ENCODE data around the gene TTC33. TPM values are rescaled to one million over a fixed set of nuclear protein-coding genes. Genes with fewer than 3 reads are reported as not detected.

The TTC33 gene
- total RNA-seq, 2 donors from 2014 or later = 13.5 to 19.3 TPM

DNA sequence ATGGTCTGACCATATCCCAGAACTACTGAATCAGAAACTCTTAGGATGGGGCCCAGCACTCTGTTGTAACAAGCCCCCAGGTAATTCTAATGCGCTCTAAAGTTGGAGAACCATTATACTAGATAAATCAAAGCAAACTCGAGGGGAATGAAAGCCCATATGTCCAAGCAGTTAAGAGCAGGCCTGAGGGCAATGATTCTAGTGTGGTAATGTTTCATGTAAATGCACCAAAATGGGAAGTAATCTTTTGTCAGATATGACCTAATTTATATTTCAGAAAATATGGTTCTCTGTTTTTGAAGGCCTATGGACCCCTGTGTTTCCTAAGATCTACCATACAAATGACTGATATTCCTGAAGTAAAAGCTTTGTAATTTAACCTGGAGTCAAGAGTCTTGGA lies 184.0 kb downstream of the TTC33 start:
- H3K36me3 Mint-ChIP-seq (ENCODE audit: low read depth) = no peaks in the 10 kb centered on the region
- Histone ChIP-seq H3K4me1 (ENCODE audit: control insufficient read depth, insufficient read depth, low read length) (no peaks in the 10 kb centered on the region), H3K27me3 (ENCODE audit: control insufficient read depth, insufficient read depth, low read length, poor library complexity, severe bottlenecking) (no peaks in the 10 kb centered on the region), H3K4me3 (ENCODE audit: low read length) (no peak overlapping the region), H3K9me3 (ENCODE audit: control insufficient read depth, low read length) (no peaks in the 10 kb centered on the region), H3K27ac (ENCODE audit: low read depth, low read length) (no peak overlapping the region), H3K9ac (ENCODE audit: extremely low read depth, low read length, poor library complexity, severe bottlenecking) (no peak overlapping the region), H3K36me3 (ENCODE audit: control insufficient read depth, insufficient read depth, low read length) (no peaks in the 10 kb centered on the region)
- H3K27ac Mint-ChIP-seq = no peak overlapping the region
- DNase-seq = no peak
- H3K4me3 Mint-ChIP-seq = no peak overlapping the region
- 80 to 88% methylated on average over 1 to 2 of the region's 2 CpGs for WGBS, 2 experiments (ENCODE audit: insufficient coverage in 1 of 2, insufficient read length in 1 of 2)
- no peaks in the 10 kb centered on the region for H3K27me3 Mint-ChIP-seq (ENCODE audit: insufficient read depth)
- H3K4me1 Mint-ChIP-seq = no peaks in the 10 kb centered on the region
- TF ChIP-seq, protein P1, sequence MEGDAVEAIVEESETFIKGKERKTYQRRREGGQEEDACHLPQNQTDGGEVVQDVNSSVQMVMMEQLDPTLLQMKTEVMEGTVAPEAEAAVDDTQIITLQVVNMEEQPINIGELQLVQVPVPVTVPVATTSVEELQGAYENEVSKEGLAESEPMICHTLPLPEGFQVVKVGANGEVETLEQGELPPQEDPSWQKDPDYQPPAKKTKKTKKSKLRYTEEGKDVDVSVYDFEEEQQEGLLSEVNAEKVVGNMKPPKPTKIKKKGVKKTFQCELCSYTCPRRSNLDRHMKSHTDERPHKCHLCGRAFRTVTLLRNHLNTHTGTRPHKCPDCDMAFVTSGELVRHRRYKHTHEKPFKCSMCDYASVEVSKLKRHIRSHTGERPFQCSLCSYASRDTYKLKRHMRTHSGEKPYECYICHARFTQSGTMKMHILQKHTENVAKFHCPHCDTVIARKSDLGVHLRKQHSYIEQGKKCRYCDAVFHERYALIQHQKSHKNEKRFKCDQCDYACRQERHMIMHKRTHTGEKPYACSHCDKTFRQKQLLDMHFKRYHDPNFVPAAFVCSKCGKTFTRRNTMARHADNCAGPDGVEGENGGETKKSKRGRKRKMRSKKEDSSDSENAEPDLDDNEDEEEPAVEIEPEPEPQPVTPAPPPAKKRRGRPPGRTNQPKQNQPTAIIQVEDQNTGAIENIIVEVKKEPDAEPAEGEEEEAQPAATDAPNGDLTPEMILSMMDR (conservative IDR thresholded peaks at IDR 0.05) = no peak
- no peaks in the 10 kb centered on the region for H3K9me3 Mint-ChIP-seq

DNA sequence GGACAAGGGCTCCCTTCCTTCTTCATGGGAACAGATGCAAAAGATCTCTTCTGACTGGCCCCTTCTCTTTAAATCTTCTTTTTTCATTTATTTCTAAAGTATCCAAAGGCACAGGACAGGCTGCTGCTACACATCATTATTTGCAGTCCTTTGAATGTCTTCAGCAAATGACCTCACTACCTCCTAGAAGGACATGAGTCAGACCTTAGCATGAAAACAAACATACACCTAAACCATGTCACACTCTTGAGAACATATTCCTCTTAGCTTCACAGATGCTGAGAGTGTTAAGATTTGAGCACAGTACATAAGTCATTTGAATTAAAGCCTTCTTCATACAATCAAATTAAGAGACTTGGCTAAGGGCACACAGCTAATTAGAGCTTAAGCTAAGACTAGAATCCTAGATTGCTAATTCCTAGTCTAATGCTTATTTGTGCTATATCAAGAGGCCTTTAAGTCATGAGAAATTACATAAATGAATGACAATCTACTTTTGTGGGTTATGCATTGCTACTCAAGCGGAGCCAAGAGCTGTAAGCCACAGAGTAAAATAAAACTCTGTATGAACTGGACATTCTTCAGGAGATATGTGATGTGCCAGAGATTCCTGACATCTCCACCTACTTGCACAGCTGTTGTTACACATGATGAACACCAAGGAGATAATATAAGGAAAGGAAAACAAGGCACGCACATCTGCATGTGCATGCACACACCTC lies 185.2 kb downstream of the TTC33 start:
- Mint-ChIP-seq H3K9me3 (no peaks in the 10 kb centered on the region), H3K27ac (no peak overlapping the region), H3K4me1 (no peaks in the 10 kb centered on the region), H3K27me3 (ENCODE audit: insufficient read depth) (no peaks in the 10 kb centered on the region), H3K4me3 (no peak overlapping the region), H3K36me3 (ENCODE audit: low read depth) (no peaks in the 10 kb centered on the region)
- TF ChIP-seq, protein P1 (conservative IDR thresholded peaks at IDR 0.05) = no peak
- no peak overlapping the region for H3K27ac ChIP-seq (ENCODE audit: low read depth, low read length)
- H3K27me3 ChIP-seq (ENCODE audit: control insufficient read depth, insufficient read depth, low read length, poor library complexity, severe bottlenecking) = no peaks in the 10 kb centered on the region
- no peaks in the 10 kb centered on the region for H3K4me1 ChIP-seq (ENCODE audit: control insufficient read depth, insufficient read depth, low read length)
- WGBS, 2 experiments (ENCODE audit: insufficient coverage in 1 of 2, insufficient read length in 1 of 2) = 98 to 100% methylated on average over 1 to 2 of the region's 2 CpGs
- no peaks in the 10 kb centered on the region for H3K9me3 ChIP-seq (ENCODE audit: control insufficient read depth, low read length)
- no peak overlapping the region for H3K9ac ChIP-seq (ENCODE audit: extremely low read depth, low read length, poor library complexity, severe bottlenecking)
- H3K4me3 ChIP-seq (ENCODE audit: low read length) = no peak overlapping the region
- H3K36me3 ChIP-seq (ENCODE audit: control insufficient read depth, insufficient read depth, low read length) = no peaks in the 10 kb centered on the region
- no peak for DNase-seq

DNA sequence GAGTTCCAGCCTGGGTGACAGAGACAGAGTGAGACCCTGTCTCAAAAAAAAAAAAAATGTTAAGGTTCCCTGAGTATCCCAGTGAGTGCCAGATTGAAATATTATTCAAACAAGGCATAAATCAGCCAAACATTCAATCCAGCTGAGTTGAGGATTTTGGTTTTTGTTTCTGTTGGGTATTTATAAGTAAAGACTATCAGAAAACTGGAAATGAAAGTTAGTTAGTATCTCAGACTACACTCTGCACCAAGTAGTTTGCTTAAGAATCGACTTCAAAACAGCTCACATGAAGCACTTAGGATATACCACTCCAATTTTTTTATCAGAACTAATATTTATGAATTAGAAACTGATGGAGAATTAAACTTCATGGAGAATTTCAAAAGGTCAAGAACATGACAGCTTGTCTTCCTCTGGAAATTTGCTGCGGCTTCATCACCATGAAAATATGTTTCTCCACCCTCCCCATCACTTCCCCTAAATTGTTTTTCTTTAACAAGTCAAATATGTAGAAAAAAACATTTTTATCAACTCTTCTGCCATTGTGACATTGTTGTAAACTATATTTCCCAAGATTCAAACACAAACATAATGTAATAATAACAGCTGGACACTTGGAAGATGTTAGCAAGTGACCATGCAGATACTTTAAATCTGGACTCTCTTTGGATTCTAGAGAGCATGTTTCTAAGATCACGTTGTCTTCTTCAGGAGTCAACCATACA lies 186.1 kb downstream of the TTC33 start:
- Histone ChIP-seq H3K27ac (ENCODE audit: low read depth, low read length) (no peak overlapping the region), H3K27me3 (ENCODE audit: control insufficient read depth, insufficient read depth, low read length, poor library complexity, severe bottlenecking) (no peaks in the 10 kb centered on the region), H3K36me3 (ENCODE audit: control insufficient read depth, insufficient read depth, low read length) (no peaks in the 10 kb centered on the region), H3K4me1 (ENCODE audit: control insufficient read depth, insufficient read depth, low read length) (no peaks in the 10 kb centered on the region), H3K4me3 (ENCODE audit: low read length) (no peak overlapping the region), H3K9ac (ENCODE audit: extremely low read depth, low read length, poor library complexity, severe bottlenecking) (no peak overlapping the region), H3K9me3 (ENCODE audit: control insufficient read depth, low read length) (no peaks in the 10 kb centered on the region)
- H3K4me3 Mint-ChIP-seq = no peak overlapping the region
- H3K27ac Mint-ChIP-seq = no peak overlapping the region
- no peaks in the 10 kb centered on the region for H3K36me3 Mint-ChIP-seq (ENCODE audit: low read depth)
- no peaks in the 10 kb centered on the region for H3K9me3 Mint-ChIP-seq
- H3K27me3 Mint-ChIP-seq (ENCODE audit: insufficient read depth) = no peaks in the 10 kb centered on the region
- no peak for DNase-seq
- H3K4me1 Mint-ChIP-seq = no peaks in the 10 kb centered on the region
- 0 to 50% methylated on average over 1 to 3 of the region's 3 CpGs for WGBS, 2 experiments (ENCODE audit: insufficient coverage in 1 of 2, insufficient read length in 1 of 2)
- TF ChIP-seq, protein P1 (conservative IDR thresholded peaks at IDR 0.05) = no peak

Measured in endodermal cell (in vitro differentiated cells).